NCI-H2107 treated with DMSO at 0.1 percent for 48 hours (cell line): Measurements from ENCODE around the gene SPACA9.

ENCODE experiments used
- DNase-seq: peaks from one replicate; lab custom pipeline; 2025; ENCODE audit not compliant: unreplicated experiment; lab: John Stamatoyannopoulos, UW

Gene SPACA9

GRCh38 chr9:132892400-132892799 lies 13.7 kb downstream of the SPACA9 start:
- DNase-seq = no peak

GRCh38 chr9:132894346-132894745 lies 15.6 kb downstream of the SPACA9 start:
- DNase-seq = no peak

DNA sequence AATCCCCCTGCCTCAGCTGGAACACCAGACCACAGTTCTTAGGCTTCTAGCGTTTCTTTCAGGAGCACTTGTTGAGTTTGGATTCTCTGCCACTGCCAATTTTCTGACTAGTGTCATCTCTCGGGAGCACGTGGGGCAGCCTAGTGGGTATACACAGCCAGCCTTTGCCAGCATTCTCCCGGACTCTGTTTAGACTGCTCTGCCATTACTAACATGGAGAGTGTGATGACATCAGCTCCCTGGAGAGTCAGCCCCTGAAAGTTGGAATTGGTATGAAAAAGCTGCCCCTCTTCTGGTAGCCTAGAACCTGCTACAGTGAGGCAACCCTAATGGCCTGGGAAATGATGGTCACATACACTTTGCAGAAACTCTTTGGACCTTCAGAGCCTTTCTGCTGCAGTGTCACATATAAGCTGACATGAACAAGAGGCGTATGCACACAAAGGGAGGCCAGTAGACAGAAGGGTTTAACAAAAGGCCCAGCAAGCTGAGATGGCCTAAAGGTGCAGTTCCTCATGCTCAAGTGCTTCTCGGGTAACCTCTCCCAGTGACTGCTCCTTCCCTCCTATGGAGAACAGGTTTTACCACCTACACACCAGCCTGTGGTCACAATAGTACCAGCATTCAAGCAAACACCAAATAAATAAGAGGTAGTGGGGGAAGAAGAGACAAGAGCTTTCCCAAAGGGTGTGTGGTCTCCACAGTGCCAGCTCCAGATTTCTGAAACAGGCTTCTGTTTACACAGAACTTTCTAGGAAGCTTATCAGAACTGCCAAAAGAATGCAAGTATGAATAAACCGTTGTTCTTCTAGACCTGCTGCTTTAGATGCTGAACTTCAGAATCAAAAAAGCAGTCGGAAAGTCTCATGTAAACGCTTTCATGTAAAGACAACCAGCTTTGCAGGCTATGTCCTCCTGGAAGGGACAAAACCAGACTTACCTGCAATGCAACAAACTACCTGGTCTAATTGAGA lies 16.5 kb downstream of the SPACA9 start:
- peak; percentile 44 for DNase-seq

DNA sequence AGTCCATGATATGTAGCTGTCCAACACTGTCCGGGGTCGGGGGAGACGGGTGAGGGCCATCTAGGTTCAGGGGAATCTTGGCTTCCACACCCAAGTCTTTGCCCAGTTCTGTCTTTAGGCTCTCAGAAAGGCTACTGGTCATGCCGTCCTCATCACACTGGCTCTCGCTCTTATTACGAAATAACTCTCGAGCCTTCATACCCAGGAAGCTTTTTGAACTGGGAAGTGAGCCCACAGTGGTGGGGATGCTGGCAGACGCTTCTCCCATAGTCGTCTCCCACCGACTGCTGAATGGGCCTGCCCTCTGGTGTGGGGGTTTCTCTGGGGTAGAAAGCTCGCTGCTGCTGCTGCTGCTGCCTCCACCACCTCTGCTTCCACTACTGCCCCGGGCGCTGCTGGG lies 17.6 kb downstream of the SPACA9 start:
- DNase-seq = no peak

GRCh38 chr9:132896906-132897305 lies 18.2 kb downstream of the SPACA9 start:
- DNase-seq = no peak

DNA sequence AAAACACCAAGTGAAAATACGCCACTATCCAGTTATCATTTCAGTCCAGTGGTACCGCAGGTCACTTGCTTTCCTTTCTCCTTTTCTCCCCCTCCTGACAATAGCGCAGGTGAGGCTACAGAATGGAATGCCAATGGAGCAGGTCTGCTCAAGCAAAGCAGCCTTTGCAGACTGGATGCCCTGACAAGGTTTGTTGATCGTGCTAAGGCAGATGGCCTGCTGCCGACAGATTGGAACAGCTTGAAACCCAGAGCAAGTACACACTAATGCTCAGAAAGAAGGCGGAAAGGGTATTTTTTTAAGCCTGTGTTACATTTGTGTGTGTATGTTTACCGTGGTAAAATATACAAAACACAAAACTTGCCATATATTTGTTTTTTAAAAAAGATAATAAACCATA lies 19.4 kb downstream of the SPACA9 start:
- DNase-seq = no peak

DNA sequence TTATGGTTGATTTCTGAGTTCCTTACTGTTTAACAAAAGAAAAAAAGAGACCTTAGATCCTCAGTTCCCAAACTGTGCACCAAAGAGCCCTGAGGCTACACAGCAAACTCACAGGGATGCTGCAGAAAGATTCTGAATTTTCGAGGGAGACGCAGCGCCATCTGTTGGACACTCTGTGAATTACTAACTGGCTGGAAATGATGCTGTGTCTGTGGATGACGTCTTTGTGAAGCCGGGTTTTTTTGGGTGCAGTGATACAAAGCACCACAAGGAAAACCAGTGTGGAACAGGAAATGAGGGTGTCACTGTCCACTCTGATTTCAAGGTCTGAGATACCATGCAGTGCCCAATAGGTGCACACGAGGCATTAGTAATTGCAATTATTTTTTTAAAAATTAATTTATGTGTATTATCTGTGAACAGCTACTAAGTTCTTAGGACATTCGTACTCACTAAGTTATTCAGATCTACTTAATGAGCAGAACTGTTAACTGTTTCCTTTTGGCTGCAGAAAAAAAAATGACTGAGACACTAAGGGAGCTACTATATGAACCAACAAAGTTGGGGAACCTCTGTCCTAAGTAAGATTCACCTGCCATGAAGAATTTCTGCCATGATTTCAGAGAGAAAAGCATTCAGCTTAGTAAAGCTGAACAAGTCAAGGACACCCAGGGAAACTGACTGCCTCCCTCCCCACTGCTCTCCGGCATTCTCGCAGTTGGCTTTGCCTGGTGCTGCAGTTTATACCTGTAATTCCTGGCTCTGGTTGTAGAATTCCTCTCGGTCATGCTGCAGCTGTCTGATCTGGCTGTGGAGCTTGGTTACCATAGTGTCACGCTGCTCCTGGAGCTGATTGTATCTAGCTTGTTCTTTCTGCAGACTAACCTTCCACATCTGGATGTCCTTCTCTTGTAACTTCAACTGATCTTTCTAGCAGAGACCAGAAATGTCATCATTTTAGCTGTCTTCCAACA lies 23.4 kb downstream of the SPACA9 start:
- peak; percentile 44 for DNase-seq

DNA sequence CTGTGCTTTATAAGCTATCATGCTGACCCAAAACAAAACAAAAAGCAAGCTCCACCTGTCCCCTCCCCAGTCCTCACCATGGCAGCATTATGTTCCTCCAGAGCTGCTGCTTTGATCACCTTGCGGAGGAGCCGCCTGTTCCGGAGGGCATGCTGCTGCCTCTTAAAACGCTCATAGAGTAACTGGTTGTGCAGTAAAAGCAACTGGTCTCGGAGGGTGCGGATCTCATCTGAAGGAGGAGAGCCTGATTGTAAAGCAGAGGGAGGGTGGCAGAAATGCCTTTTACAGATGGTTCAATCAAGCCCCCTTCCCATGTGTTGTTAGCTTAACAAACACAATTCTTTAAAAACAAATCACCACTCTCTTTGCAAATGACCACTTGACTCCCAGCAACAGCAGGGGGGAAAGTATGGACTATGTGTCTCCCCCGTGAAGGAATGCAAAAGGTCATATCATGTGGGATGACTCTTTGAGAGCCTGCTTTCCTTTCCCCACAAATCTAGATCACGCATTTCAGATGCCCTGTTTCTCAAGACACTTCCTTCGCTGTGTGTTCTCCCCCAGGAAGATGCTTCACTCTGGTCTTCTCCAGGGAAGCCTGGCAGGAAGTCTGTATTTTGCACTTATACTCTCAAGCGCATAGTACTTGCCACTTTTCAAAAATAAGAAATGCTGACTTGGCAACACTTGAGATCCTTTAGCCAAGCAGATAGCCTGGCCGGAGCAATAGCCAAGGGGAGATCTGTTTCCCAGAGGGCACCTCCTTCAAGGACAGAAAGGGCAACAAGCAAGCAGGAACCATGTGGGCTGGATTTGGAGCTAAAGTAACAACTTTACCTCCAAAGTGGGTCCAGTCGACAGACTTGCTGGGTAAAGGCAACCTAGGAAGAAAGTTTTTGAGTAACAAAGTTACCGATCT lies 25.1 kb downstream of the SPACA9 start:
- no peak for DNase-seq

GRCh38 chr9:132905726-132906125 lies 27.0 kb downstream of the SPACA9 start:
- no peak for DNase-seq

- DNase-seq = no peak
These were observed 29.9 kb downstream of the SPACA9 start for GRCh38 chr9:132908635-132909034.

DNA sequence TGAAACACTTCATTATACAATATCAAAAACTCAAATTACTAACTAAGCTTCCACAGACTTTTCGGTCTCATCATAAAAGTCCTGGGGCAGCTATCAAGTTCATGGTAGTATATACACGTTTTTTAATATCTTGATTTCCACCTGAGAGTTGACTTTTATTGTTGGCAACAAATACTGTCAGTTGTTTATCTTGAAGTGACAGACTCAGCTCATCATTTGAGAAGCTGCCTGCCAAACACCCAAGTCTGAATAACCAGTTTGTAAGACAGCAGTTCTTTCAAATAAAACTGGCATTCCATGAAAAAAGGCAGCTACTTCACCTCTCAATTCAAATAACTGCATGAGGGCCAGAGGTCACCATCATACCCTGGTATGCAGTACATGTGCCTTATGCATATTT lies 30.6 kb downstream of the SPACA9 start:
- no peak for DNase-seq

- no peak for DNase-seq
These were observed 31.7 kb downstream of the SPACA9 start for GRCh38 chr9:132910376-132910775.

DNA sequence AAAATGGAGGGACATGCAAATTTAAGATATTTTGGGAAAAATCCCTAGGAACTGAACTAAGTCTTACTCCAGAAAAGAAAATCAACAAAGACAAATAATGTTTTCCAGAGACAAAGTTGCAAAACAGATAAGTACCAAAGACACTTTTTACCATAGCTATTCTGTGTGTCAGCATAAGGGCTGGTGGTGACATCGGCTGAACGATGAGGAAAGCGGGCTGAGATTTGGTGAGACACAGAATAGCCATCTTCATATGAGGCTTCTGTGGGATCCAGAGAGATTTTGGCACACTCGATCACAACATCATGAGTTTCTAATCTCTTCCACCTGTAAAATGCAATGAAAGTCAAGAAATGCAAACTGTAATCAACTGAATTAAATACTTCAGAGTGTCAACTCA lies 33.4 kb downstream of the SPACA9 start:
- DNase-seq = no peak

GRCh38 chr9:132914924-132915323 lies 36.2 kb downstream of the SPACA9 start:
- no peak for DNase-seq

GRCh38 chr9:132919614-132920268 lies 41.0 kb downstream of the SPACA9 start:
- no peak for DNase-seq

- no peak for DNase-seq
These were observed 44.7 kb downstream of the SPACA9 start for GRCh38 chr9:132923346-132923902.

- no peak for DNase-seq
These were observed 49.0 kb downstream of the SPACA9 start for GRCh38 chr9:132927704-132928103.

- no peak for DNase-seq
These were observed 52.6 kb downstream of the SPACA9 start for GRCh38 chr9:132931178-132931735.

DNA sequence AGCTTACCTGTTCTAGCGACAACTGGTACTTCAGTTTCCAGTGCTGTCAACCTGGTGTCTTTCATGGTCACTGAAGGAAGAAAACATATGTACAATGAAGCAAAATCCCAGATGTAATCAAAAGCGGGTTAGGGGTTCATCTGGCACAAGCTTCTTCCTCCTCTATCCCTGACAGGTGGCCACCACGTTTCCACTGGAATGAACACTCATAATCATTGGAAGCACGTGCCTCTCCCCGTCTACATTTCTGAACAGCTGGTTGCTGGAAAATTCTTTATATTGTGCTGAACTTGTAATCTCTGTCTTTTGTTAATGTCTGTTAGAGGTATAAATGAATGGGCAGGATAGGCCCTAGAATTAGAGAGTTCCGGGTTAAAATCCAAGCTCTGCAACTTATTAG lies 56.3 kb downstream of the SPACA9 start:
- DNase-seq = no peak
